Ovary (tissue), 3 donors: ENCODE data around the gene RGMA.

Source experiments
- EP300 ChIP-seq: sonication (generic); formaldehyde crosslinking; IDR thresholded peaks from one replicate; pipeline ENCODE4 v1.6.1; 2017; ENCODE audit warnings: antibody characterized with exemption
- POLR2A ChIP-seq: fragments of 450-650 bp; IDR thresholded peaks from one replicate; pipeline ENCODE4 v1.6.1; 2017; ENCODE audit warnings: antibody characterized with exemption, mild to moderate bottlenecking, moderate library complexity
- TF ChIP-seq, protein P1 (sequence below), 3 donors: fragments of 450-650 bp in 2 of 3; fragments of 200-600 bp in 1 of 3; IDR thresholded peaks; one replicate each; pipeline versions ENCODE4 v1.5.1 to v1.8.0; 2016 to 2022; ENCODE audit warnings: antibody characterized with exemption in 3 of 3, mild to moderate bottlenecking in 1 of 3
- donor health status: DM: no; HTN: no; CAD: no.

DNA sequence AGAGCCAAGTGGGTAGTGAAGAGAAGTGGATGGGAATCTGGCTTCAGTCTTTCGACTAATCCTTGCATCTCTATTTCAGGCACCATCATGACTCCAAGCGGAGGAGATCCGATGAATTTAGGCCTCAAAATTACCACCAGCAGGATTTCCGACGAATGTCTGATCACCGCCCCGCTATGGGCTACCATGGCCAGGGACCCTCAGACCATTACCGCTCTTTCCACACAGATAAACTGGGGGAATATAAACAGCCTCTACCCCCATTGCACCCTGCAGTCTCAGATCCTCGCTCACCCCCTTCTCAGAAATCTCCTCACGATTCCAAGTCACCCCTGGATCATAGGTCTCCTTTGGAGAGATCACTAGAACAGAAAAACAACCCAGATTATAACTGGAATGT, 64.7 kb downstream of the RGMA start:
- TF ChIP-seq, protein P1, sequence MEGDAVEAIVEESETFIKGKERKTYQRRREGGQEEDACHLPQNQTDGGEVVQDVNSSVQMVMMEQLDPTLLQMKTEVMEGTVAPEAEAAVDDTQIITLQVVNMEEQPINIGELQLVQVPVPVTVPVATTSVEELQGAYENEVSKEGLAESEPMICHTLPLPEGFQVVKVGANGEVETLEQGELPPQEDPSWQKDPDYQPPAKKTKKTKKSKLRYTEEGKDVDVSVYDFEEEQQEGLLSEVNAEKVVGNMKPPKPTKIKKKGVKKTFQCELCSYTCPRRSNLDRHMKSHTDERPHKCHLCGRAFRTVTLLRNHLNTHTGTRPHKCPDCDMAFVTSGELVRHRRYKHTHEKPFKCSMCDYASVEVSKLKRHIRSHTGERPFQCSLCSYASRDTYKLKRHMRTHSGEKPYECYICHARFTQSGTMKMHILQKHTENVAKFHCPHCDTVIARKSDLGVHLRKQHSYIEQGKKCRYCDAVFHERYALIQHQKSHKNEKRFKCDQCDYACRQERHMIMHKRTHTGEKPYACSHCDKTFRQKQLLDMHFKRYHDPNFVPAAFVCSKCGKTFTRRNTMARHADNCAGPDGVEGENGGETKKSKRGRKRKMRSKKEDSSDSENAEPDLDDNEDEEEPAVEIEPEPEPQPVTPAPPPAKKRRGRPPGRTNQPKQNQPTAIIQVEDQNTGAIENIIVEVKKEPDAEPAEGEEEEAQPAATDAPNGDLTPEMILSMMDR (IDR thresholded peaks at IDR 0.05): no peak
- TF ChIP-seq EP300 (no peak), POLR2A (no peak)
